ENCODE measurements around the gene HYAL1.
A peak's percentile ranks its signal among the peaks of the same experiment; 100 is the strongest.

HYAL1 gene

GRCh38 chr3:50334339-50335075 is 31.1 kb upstream of the HYAL1 start:
- no peak for DNase-seq (ENCODE audit: low spot score)

DNA sequence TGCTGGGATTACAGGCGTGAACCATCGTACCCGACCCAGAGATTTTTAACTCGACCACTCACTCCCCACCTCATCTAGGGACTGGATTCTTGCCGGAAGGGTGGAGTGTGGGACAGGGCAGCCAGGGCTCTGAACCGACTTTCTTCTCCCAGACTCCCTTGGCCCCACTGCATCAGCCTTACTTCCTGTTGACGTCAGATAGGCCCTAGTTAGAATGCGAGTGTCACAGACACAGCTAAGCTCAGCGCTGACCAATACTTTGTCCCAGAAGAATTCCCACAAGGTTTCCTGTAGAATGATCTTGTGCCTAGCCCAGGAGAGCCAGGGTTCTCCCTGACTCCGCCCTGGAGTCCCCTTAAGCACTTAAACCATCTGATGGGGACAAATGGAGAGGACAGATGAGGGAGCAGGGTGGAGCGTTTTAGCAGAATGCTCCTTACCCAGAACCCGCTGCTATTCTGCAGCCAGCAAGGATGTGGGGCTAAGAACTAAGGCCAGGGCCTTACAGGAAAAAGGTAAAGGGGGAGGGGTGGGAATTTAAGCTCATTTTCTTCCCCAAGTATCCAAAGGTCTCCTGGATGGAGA is 30.5 kb upstream of the HYAL1 start:
- DNase-seq (ENCODE audit: low spot score), result no peak

GRCh38 chr3:50331364-50331907 is 28.1 kb upstream of the HYAL1 start:
- DNase-seq (ENCODE audit: low spot score), result no peak

DNA sequence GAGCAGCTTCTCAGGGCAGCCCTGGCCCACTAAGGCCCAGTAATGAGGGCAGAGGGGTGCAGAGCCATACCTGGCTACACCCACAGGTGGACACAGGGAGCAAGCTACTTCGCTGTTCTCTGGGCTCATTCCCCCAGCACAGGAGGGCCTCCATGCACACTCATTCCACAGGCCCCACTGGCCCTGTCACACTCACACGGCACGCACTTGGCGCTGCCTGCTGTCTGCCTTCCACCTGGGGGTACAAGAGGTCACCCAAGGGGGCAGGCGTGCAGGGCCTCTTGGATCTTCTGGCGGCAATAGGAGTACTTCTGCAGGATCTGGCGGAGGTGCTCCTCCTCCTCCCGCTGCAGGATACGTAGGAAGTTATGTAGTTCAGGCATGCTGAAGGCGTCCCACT is 27.0 kb upstream of the HYAL1 start:
- DNase-seq (ENCODE audit: low spot score), result no peak

GRCh38 chr3:50327943-50328691 is 24.7 kb upstream of the HYAL1 start, which contains the start of gene TUSC2:
Gene TUSC2, minus strand, starts transcription at chr3:50328223. Its CDS starts 124 bp downstream, at chr3:50328099.
- DNase-seq (ENCODE audit: low spot score), result peak; percentile 99

DNA sequence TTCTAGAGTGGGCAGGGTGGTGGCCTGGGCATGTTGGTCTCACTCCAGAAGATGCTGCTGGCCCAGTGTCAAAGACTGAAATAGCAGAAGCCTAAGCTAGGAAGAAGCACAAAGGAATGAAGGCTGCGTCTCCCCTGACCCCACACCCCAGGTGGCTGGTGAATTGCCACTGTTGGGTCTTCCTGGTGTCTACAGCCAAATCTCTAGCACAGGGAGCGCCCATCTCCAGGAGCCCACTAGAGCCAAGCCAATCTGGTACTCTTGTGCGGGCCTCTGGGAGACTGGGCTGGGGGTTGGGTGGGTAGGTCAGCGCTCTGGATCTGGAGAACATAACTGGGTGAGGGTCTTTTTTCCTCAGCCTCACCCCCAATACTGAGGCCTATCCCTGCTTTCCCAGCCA is 23.8 kb upstream of the HYAL1 start:
- no peak for DNase-seq (ENCODE audit: low spot score)

GRCh38 chr3:50326182-50326541 is 22.8 kb upstream of the HYAL1 start:
- no peak for DNase-seq (ENCODE audit: low spot score)

DNA sequence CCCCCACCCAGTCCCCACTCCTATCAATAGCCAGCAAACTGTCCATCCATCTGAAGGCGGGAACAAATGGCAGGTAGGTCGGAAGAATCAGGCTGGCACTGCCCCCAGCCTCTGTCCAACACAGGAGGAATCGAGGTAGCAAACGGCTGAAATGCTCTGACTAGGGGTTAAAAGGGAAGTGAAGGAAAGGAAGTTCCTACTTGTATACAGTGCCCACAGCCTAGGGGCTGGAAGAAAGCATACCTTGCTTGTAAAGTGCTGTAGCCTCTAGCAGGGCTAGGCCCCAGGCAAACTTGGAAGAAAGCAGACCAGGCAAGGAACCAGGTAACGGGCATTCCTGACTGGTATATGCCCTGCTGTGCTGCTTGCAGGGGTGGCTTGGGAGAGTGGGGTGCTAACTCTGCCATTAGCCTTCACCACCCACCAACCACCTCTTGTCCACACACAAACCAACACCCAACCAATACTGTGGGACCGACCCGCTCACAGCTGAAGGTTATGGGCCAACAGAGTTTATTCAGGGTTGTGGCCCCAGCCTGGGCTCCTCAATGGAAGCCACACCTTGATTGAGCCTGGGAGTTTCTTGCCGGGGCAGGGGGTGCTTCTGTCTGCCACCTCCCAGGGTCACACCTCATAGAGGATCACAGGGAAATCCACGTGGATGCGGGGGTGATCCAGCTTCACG is 22.3 kb upstream of the HYAL1 start:
- DNase-seq (ENCODE audit: low spot score), result no peak

- no peak for DNase-seq (ENCODE audit: low spot score)
Observed at GRCh38 chr3:50325113-50325480, 21.7 kb upstream of the HYAL1 start.

DNA sequence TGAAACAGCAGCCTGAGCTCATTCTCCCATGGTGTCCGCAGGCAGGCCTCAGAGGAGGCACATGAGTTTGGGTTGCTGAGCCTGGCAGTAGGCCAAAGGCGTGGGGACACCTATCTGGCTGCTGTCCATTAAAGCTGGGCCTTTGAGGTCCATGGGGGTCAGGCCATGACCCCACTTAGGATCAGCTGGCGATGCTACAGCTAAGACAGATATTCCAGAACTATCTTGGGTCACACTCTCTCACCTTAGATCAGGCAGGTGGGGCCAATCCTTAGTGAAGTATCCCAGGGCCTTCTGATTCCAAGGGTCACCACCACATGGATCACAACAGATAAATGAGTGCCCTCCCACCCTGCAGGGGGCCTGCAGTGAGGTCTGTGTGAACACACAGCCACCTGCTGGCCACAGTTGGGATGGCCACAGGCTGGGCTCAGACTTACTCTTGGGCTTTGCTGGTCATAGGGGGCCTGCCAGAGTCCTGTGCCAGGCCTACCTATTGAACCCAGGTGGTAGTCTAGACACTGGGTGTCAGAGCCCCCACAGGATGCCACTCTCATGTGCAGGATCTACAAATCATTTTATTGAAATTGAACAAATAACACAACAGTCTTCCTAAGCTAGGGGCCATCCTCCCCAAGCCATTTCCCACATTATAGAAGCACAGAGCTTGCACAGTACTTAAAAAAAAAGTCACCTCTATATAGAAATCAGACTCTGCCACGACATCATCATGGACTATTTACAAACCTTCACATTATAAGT is 21.2 kb upstream of the HYAL1 start:
- DNase-seq (ENCODE audit: low spot score), result peak; percentile 80

- DNase-seq (ENCODE audit: low spot score), result no peak
Observed at GRCh38 chr3:50323614-50324199, 20.3 kb upstream of the HYAL1 start.

GRCh38 chr3:50323092-50323600 is 19.8 kb upstream of the HYAL1 start:
- no peak for DNase-seq (ENCODE audit: low spot score)

GRCh38 chr3:50322386-50323091 is 19.2 kb upstream of the HYAL1 start, which contains the start of gene HYAL2:
Gene HYAL2, minus strand, starts transcription at chr3:50322745. Its CDS starts 2,256 bp downstream, at chr3:50320489.
- DNase-seq (ENCODE audit: low spot score), result no peak

- no peak for DNase-seq (ENCODE audit: low spot score)
Observed at GRCh38 chr3:50322115-50322385, 18.7 kb upstream of the HYAL1 start.

DNA sequence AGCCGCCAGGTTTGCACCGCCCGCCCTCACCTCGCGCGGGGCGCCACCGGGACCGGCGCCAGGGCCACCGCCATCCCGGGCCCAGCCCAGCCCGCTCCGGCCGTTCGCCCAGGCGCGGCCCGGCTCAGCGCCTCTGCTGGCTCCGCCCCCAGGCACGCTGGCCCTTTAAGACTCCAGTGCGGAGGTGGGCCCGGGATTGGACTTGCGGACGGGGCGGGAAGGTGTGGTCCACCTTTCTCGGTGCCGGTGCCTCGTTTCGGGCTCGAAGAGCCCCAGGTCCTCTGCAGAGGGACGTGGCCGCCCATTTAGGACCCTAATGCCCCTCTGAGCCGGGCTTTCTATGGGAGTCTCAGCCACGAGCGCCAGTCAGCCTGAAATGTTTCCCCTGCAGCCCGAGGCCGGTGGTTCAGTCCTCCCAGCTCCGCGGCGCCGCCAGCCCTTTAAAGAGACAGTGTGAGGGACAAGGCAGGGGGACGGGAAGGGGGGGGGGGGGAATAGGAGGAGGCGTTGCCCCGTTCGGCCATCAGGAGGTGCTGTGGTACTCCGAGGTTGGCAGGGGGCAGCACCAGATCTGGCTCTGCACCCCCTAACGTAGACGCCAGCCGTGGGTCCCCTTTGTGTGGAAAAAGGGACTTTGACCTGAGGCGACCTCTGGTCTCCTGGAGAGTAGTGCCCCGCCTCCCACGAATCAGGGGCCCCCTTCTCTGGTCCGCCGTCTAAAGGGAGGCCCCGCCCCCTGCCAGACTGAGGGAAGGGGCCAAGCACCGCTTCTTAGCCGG is 18.2 kb upstream of the HYAL1 start:
- peak; percentile 87 for DNase-seq (ENCODE audit: low spot score)

DNA sequence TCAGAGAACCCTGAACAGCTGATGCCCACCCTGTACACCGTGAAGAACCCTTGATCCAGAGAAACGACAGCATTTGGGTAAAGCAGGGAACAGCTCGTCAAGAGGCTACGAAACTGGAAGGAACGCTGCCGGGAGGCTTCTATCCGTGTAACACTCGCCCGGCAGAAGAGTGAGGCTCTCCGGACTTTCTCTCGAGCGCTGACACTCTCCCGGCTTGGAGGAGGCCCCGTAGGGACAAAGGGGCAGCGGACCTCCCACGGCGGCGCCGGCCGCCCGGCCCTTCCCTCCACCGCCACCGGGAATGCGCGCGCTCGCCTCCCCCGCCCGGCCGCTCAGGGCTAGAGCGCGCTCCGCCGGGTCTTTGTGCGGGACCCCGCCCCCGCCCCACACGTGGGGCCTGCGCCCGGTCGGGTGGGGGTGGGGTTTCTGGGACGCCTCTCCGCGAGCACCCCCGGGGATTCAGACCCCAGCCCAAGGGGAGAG is 17.5 kb upstream of the HYAL1 start:
- peak; percentile 70 for DNase-seq (ENCODE audit: low spot score)

DNA sequence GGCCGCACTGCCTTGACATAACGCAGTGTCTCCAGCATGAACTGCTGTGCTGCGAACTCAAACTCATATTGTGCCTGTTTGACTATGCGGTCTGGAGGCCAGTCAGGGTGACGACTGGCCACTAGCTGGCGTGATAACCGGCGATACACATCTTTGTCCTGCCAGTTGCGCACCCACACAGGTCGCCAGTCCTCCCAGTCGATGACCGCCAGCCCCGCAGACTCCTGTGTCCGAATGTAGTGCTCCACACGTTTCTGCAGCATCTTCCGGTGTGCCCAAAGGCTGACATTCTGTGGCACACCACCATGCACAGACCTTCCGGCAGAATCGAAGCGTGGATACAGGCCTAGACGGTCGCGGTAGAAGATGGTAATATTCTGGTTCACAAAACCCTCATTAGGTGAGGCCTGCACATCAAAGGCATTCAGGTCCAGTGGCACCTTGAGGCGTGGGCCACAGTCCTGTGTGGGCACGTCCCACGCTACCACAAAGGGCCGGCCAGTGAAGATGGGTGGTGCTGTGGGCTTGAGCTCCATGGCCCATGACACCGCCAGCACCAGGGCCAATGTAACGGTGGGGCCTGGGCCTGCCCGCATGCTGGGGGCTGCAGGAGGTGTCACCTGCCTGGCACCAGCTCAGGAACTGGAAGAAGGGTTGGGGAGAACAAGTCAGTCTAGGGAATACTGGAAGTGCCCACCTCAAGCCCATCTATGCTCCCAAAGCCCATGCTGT is 16.7 kb upstream of the HYAL1 start:
- peak; percentile 34 for DNase-seq (ENCODE audit: low spot score)

GRCh38 chr3:50319181-50319893 is 16.0 kb upstream of the HYAL1 start:
- no peak for DNase-seq (ENCODE audit: low spot score)

Data from cerebellar cortex (tissue), 1 donor.